SK-N-SH treated with all-trans-retinoic acid at 6 μM for 48 hours (cell line): Measurements from ENCODE around the gene TMEM134.
A peak's percentile ranks its signal among the peaks of the same experiment; 100 is the strongest.

Experiments used
- ATAC-seq: fragments of 200-7000 bp; cut with Tn5 transposase; 3 replicates; pipeline ENCODE4 v1.9.1; 2020; ENCODE audit warnings: mild to moderate bottlenecking, moderate library complexity
- ARNTL ChIP-seq: fragments of 450-650 bp; formaldehyde crosslinking; IDR thresholded peaks from 2 replicates; pipeline ENCODE4 v1.5.0; 2020; ENCODE audit warnings: low read depth, mild to moderate bottlenecking, moderate library complexity, borderline replicate concordance
- BACH2 ChIP-seq: fragments of 250-450 bp; sonication (Bioruptor Pico); IDR thresholded peaks from 2 replicates; pipeline ENCODE4 v1.9.0; 2021; ENCODE audit warnings: mild to moderate bottlenecking, borderline replicate concordance
- CREB5 ChIP-seq: fragments of 250-450 bp; sonication (Bioruptor Pico); IDR thresholded peaks from 2 replicates; pipeline ENCODE4 v1.5.1; 2020; ENCODE audit warnings: low read depth, mild to moderate bottlenecking, moderate library complexity
- CSDC2 ChIP-seq: fragments of 250-450 bp; sonication (Bioruptor Pico); IDR thresholded peaks from 2 replicates; pipeline ENCODE4 v1.5.0; 2020; ENCODE audit warnings: mild to moderate bottlenecking, moderate library complexity
- ESRRG ChIP-seq: fragments of 250-450 bp; sonication (Bioruptor Pico); IDR thresholded peaks from 2 replicates; pipeline ENCODE4 v1.6.1; 2021; ENCODE audit warnings: mild to moderate bottlenecking
- GLIS3 ChIP-seq: fragments of 250-450 bp; sonication (Bioruptor Pico); IDR thresholded peaks from 2 replicates; pipeline ENCODE4 v1.5.0; 2020; ENCODE audit warnings: mild to moderate bottlenecking, moderate library complexity
- ISL1 ChIP-seq: fragments of 250-450 bp; sonication (Bioruptor Pico); IDR thresholded peaks from 2 replicates; pipeline ENCODE4 v2.1.2; 2022; ENCODE audit warnings: mild to moderate bottlenecking, moderate library complexity
- OSR1 ChIP-seq: fragments of 250-450 bp; sonication (Bioruptor Pico); IDR thresholded peaks from 2 replicates; pipeline ENCODE4 v1.8.0; 2022; ENCODE audit warnings: moderate library complexity, mild to moderate bottlenecking, inconsistent platforms
- POU6F1 ChIP-seq: fragments of 250-450 bp; sonication (Bioruptor Pico); IDR thresholded peaks from 2 replicates; pipeline ENCODE4 v1.8.0; 2021; ENCODE audit warnings: low read depth, mild to moderate bottlenecking, moderate library complexity, borderline replicate concordance
- PPARA ChIP-seq: fragments of 250-450 bp; sonication (Bioruptor Pico); IDR thresholded peaks from 2 replicates; pipeline ENCODE4 v1.5.0; 2020; ENCODE audit warnings: mild to moderate bottlenecking, borderline replicate concordance
- TCF4 ChIP-seq: fragments of 250-450 bp; sonication (Bioruptor Pico); IDR thresholded peaks from 2 replicates; pipeline ENCODE4 v1.8.0; 2021; ENCODE audit warnings: mild to moderate bottlenecking, moderate library complexity, borderline replicate concordance
- TOX ChIP-seq: fragments of 250-450 bp; sonication (Bioruptor Pico); IDR thresholded peaks from 2 replicates; pipeline ENCODE4 v1.8.0; 2021; ENCODE audit warnings: mild to moderate bottlenecking, moderate library complexity, borderline replicate concordance
- TSHZ2 ChIP-seq: fragments of 250-450 bp; sonication (Bioruptor Pico); IDR thresholded peaks from 2 replicates; pipeline ENCODE4 v1.5.0; 2020; ENCODE audit warnings: mild to moderate bottlenecking, moderate library complexity
- ZC3H10 ChIP-seq: fragments of 250-450 bp; sonication (Bioruptor Pico); IDR thresholded peaks from 2 replicates; pipeline ENCODE4 v1.5.1; 2021; ENCODE audit warnings: mild to moderate bottlenecking, moderate library complexity
- ZFP3 ChIP-seq: fragments of 250-450 bp; sonication (Bioruptor Pico); IDR thresholded peaks from 2 replicates; pipeline ENCODE4 v1.5.0; 2020; ENCODE audit warnings: mild to moderate bottlenecking, moderate library complexity
- ZFP30 ChIP-seq: fragments of 450-650 bp; formaldehyde crosslinking; IDR thresholded peaks from 2 replicates; pipeline ENCODE4 v1.5.0; 2022; ENCODE audit warnings: mild to moderate bottlenecking, moderate library complexity
- ZNF565 ChIP-seq: fragments of 450-650 bp; formaldehyde crosslinking; conservative IDR thresholded peaks from 2 replicates; pipeline ENCODE4 v1.5.0; 2020; ENCODE audit warnings: low read depth, mild to moderate bottlenecking, moderate library complexity
- ZNF70 ChIP-seq: fragments of 450-650 bp; formaldehyde crosslinking; IDR thresholded peaks from 2 replicates; pipeline ENCODE4 v1.5.0; 2020; ENCODE audit warnings: mild to moderate bottlenecking, moderate library complexity
- ZNF8 ChIP-seq: fragments of 450-650 bp; formaldehyde crosslinking; IDR thresholded peaks from 2 replicates; pipeline ENCODE4 v1.5.0; 2020; ENCODE audit warnings: mild to moderate bottlenecking, moderate library complexity
- TF ChIP-seq, protein P1 (sequence below): fragments of 250-450 bp; sonication (Bioruptor Pico); IDR thresholded peaks from 2 replicates; pipeline ENCODE4 v1.5.1; 2021; ENCODE audit warnings: mild to moderate bottlenecking, moderate library complexity

Gene TMEM134

DNA sequence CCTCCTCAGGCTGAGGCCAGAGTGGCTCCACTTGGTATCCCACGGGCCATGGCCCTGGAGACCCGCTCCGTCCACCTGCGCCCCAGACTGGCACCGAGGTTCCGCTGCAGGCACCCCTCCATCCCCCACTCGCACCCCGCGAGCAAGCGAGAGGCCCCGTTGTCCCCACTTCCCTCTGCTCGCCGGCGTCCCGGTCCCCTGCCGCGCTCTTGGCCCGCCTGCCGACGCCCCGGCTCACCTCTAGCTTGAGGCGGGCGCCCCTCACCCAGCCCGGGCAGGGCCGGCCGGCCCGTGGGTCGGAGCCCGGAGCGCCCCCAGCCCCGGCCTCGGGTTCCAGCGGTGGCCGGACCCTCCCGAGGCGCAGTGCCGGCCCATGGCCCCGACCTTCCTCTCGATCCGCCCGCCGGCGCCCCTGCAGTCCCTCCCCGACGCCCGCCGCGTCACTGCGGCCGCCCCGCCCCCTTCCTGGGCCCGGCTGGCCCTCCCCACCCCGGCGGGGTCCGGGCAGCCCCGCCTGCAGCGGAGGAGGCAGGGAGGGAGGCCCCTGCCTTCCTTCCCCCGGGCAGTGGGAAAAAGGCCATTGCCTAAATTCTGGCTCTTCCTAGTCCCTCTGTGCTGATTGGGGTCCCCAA, 36.0 kb upstream of the TMEM134 start, which contains the start of gene PITPNM1:
Gene PITPNM1, minus strand, starts transcription at position 414 of the 632 bp plus-strand sequence. CDS start 1,183 bp downstream, outside the sequence.
- ATAC-seq, result peak; percentile 7
- TF ChIP-seq, protein P1, sequence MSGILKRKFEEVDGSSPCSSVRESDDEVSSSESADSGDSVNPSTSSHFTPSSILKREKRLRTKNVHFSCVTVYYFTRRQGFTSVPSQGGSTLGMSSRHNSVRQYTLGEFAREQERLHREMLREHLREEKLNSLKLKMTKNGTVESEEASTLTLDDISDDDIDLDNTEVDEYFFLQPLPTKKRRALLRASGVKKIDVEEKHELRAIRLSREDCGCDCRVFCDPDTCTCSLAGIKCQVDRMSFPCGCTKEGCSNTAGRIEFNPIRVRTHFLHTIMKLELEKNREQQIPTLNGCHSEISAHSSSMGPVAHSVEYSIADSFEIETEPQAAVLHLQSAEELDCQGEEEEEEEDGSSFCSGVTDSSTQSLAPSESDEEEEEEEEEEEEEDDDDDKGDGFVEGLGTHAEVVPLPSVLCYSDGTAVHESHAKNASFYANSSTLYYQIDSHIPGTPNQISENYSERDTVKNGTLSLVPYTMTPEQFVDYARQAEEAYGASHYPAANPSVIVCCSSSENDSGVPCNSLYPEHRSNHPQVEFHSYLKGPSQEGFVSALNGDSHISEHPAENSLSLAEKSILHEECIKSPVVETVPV (CRISPR knock-in tag), result no peak
- TF ChIP-seq ISL1 (CRISPR knock-in tag) (no peak), ZFP30 (CRISPR knock-in tag) (no peak), ZNF565 (CRISPR knock-in tag) (no peak), CSDC2 (no peak), OSR1 (CRISPR knock-in tag) (no peak), GLIS3 (CRISPR knock-in tag) (no peak), ZFP3 (CRISPR knock-in tag) (no peak), TSHZ2 (CRISPR knock-in tag) (no peak), TOX (no peak), ARNTL (CRISPR knock-in tag) (no peak), ESRRG (CRISPR knock-in tag) (no peak), POU6F1 (CRISPR knock-in tag) (no peak), BACH2 (CRISPR knock-in tag) (no peak), CREB5 (CRISPR knock-in tag) (no peak), ZNF8 (CRISPR knock-in tag) (no peak), ZC3H10 (CRISPR knock-in tag) (no peak)

GRCh38 chr11:67504005-67504949, 35.2 kb upstream of the TMEM134 start:
- TF ChIP-seq TOX (no peak), BACH2 (CRISPR knock-in tag) (no peak), ZNF70 (no peak), GLIS3 (CRISPR knock-in tag) (no peak), POU6F1 (CRISPR knock-in tag) (no peak), ESRRG (CRISPR knock-in tag) (no peak), TCF4 (CRISPR knock-in tag) (no peak), ZFP3 (CRISPR knock-in tag) (no peak), ZFP30 (CRISPR knock-in tag) (no peak), PPARA (CRISPR knock-in tag) (no peak), ZNF8 (CRISPR knock-in tag) (no peak), OSR1 (CRISPR knock-in tag) (no peak), ZC3H10 (CRISPR knock-in tag) (no peak)
- no peak for ATAC-seq
